ENCODE results near the gene FRS2. TPM values are rescaled to one million over a fixed set of nuclear protein-coding genes. Genes with fewer than 3 reads are reported as not detected.

The FRS2 gene
- total and polyA plus RNA-seq, 2 of the 4 experiments (the other 2 are of a cell fraction), result 12.4 to 58.3 TPM

- Histone ChIP-seq H2AK9ac (replicated peaks; ENCODE audit: low read depth, low read length, poor library complexity) (no peak overlapping the region), H4K8ac (ENCODE audit: low read depth in 2 of 2, low read length in 2 of 2) (no peak overlapping the region), H4K91ac (ENCODE audit: insufficient read depth, low read depth, low read length) (no peak overlapping the region), H3K9ac (ENCODE audit: low read depth, low read length) (no peak overlapping the region), H3K23ac (ENCODE audit: low read depth, low read length) (no peak overlapping the region), H3K4ac (ENCODE audit: low read depth, low read length) (no peak overlapping the region), H2BK120ac (ENCODE audit: low read depth, low read length) (no peak overlapping the region), H2BK5ac (ENCODE audit: low read depth, low read length, poor library complexity, severe bottlenecking) (no peak overlapping the region), H3K14ac (replicated peaks; ENCODE audit: low read depth, low read length) (no peak overlapping the region), H2AFZ (replicated peaks; ENCODE audit: low read length, poor library complexity) (no peak overlapping the region), H3K4me1 (ENCODE audit: control insufficient read depth, insufficient read depth, low read length) (no peaks in the 10 kb centered on the region), H3K36me3 (ENCODE audit: control insufficient read depth, insufficient read depth, low read length) (peaks cover 38% of the 10 kb centered on the region), H4K5ac (ENCODE audit: low read depth, low read length) (no peak overlapping the region), H4K20me1 (ENCODE audit: insufficient read depth, low read length) (no peaks in the 10 kb centered on the region), H3K27me3 (ENCODE audit: control insufficient read depth, insufficient read depth, low read length) (no peaks in the 10 kb centered on the region), H3K18ac (ENCODE audit: low read depth, low read length) (no peak overlapping the region), H3K27ac (ENCODE audit: insufficient read depth, low read length) (no peak overlapping the region), H2AK5ac (ENCODE audit: low read depth, low read length) (no peak overlapping the region), H3K4me2 (ENCODE audit: low read depth, low read length) (no peak overlapping the region), H3K56ac (ENCODE audit: extremely low read depth, insufficient read depth, low read length) (no peak overlapping the region), H2BK20ac (ENCODE audit: low read depth, low read length) (no peak overlapping the region), H3K9me3 (ENCODE audit: control insufficient read depth, insufficient read depth, low read length) (0 out of 2 replicates have a peak, but pooled peaks cover 2% of the 10 kb centered on the region), H3K4me3 (ENCODE audit: insufficient read depth, low read depth, low read length) (no peak overlapping the region), H3K9me1 (ENCODE audit: insufficient read depth, low read length) (no peaks in the 10 kb centered on the region), H3K79me1 (ENCODE audit: low read depth in 1 of 2, low read length in 2 of 2) (no peaks in the 10 kb centered on the region; a peak in 1 of 4 replicates), H2BK15ac (ENCODE audit: low read depth, low read length) (no peak overlapping the region)
- in situ Hi-C loops (cut with MboI; ENCODE audit: low sequenced_read_pairs), result no loop called here
- ChIA-PET CTCF (interaction anchor here (0.7 kb wide), 2 partner anchors 9 to 16 kb away, joined by 3 read pairs; no protein-coding TSS in a partner anchor), POLR2A (ENCODE audit: unreplicated experiment) (interaction anchor here (0.5 kb wide), 1 partner anchor 80 kb away, joined by 3 read pairs; no protein-coding TSS in a partner anchor)
- dilution Hi-C loops (cut with HindIII; ENCODE audit: low sequenced_read_pairs, unreplicated experiment), result no loop called here
- DNase-seq (no peak), ATAC-seq (ENCODE audit: low read depth) (no peak)
- no TSS peak for BruUV-seq (replicated peaks)
- no CpG with 5 or more reads among the region's 6 CpGs for WGBS, 2 experiments (ENCODE audit: extremely low coverage in 2 of 2, insufficient read length in 1 of 2)
- intact Hi-C loops (cut with micrococcal nuclease), result loop anchor here (10.0 kb wide), 1 partner anchor 133 kb away; the partner anchor contains the start of gene RAB3IP
- TF ChIP-seq MXI1 (IDR thresholded peaks at IDR 0.05; ENCODE audit: borderline replicate concordance, low read depth, low read length) (no peak), MAFK (IDR thresholded peaks at IDR 0.05; ENCODE audit: low read depth, low read length) (no peak), NFE2L2 (IDR thresholded peaks at IDR 0.05; ENCODE audit: low read depth, low read length) (no peak), POLR2A (IDR thresholded peaks at IDR 0.05; ENCODE audit: low read depth, low read length) (0 out of 2 replicates have a peak, but pooled peaks have one; percentile 24), BHLHE40 (IDR thresholded peaks at IDR 0.05; ENCODE audit: low read depth, low read length) (no peak), RCOR1 (IDR thresholded peaks at IDR 0.05; ENCODE audit: insufficient replicate concordance, low read length) (no peak)
- TF ChIP-seq, protein P1, sequence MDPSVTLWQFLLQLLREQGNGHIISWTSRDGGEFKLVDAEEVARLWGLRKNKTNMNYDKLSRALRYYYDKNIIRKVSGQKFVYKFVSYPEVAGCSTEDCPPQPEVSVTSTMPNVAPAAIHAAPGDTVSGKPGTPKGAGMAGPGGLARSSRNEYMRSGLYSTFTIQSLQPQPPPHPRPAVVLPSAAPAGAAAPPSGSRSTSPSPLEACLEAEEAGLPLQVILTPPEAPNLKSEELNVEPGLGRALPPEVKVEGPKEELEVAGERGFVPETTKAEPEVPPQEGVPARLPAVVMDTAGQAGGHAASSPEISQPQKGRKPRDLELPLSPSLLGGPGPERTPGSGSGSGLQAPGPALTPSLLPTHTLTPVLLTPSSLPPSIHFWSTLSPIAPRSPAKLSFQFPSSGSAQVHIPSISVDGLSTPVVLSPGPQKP (IDR thresholded peaks at IDR 0.05; ENCODE audit: borderline replicate concordance, low read depth, low read length), result no peak
- TF ChIP-seq, protein P2, sequence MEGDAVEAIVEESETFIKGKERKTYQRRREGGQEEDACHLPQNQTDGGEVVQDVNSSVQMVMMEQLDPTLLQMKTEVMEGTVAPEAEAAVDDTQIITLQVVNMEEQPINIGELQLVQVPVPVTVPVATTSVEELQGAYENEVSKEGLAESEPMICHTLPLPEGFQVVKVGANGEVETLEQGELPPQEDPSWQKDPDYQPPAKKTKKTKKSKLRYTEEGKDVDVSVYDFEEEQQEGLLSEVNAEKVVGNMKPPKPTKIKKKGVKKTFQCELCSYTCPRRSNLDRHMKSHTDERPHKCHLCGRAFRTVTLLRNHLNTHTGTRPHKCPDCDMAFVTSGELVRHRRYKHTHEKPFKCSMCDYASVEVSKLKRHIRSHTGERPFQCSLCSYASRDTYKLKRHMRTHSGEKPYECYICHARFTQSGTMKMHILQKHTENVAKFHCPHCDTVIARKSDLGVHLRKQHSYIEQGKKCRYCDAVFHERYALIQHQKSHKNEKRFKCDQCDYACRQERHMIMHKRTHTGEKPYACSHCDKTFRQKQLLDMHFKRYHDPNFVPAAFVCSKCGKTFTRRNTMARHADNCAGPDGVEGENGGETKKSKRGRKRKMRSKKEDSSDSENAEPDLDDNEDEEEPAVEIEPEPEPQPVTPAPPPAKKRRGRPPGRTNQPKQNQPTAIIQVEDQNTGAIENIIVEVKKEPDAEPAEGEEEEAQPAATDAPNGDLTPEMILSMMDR (conservative IDR thresholded peaks at IDR 0.05; ENCODE audit: low read depth, low read length), result no peak
Measured at GRCh38 chr12:69601962-69602685, 131.9 kb downstream of the FRS2 start.
